Heart left ventricle (tissue), 13 donors: ENCODE results near the gene GM2A.

ENCODE experiments used
- CTCF ChIP-seq, 12 donors: fragments of 200-600 bp; sonication (generic) in 4 of 12; IDR thresholded peaks; one replicate each; pipeline versions ENCODE4 v1.5.0 to v1.8.0; 2018 to 2022; ENCODE audit warnings: antibody characterized with exemption in 12 of 12, mild to moderate bottlenecking in 5 of 12
- POLR2A ChIP-seq, 2 donors: fragments of 450-650 bp; IDR thresholded peaks; one replicate each; pipeline ENCODE4 v1.6.1; 2017; ENCODE audit warnings: antibody characterized with exemption in 2 of 2, mild to moderate bottlenecking in 2 of 2, moderate library complexity in 2 of 2
- donor health status: ischemic (EF 13 %, LVEDD 7.1; RV severe dilation, severe dysfunction).
- donor health status: DM: no; HTN: yes; CAD: no.
- donor health status: DM: no; HTN: no; CAD: no.
- donor health status: ischemic (EF 25% LVEDD 6.9; RV normal size, moderate dysfunction).
- donor health status: ischemic (EF 25% LVEDD 5.7; RV mildly dilated, moderate dysfunction).
- donor health status: ischemic (EF 35%, LVEDD 5.7; RV mildly dilated, moderate dysfunction).
- donor health status: nonischemic (EF 11% LVEDD 7.7; RV severe dilation, severe dysfunction).
- donor health status: DM: yes; HTN: yes; CAD: no.
- donor health status: PGD.
- donor health status: ischemic (EF 29% LVEDD 5.4; RV normal size, mild dysfunction).
- donor health status: nonischemic (EF 23%, LVEDD 6.1; RV moderate dilation, normal function).

GRCh38 chr5:151281001-151281639 is 28.1 kb downstream of the GM2A start:
- no peak for TF ChIP-seq CTCF (IDR thresholded peaks at IDR 0.05)
- no peak for TF ChIP-seq POLR2A (IDR thresholded peaks at IDR 0.05)
